Prostate gland (tissue), 1 donor: ENCODE measurements around the gene PTPRM.

Experiments used
- POLR2A ChIP-seq: fragments of 450-650 bp; IDR thresholded peaks from one replicate; pipeline ENCODE4 v1.6.1; 2016; ENCODE audit warnings: antibody characterized with exemption, mild to moderate bottlenecking
- POLR2AphosphoS5 ChIP-seq: sonication (generic); formaldehyde crosslinking; IDR thresholded peaks from one replicate; pipeline ENCODE4 v1.6.1; 2017; ENCODE audit warnings: antibody characterized with exemption

DNA sequence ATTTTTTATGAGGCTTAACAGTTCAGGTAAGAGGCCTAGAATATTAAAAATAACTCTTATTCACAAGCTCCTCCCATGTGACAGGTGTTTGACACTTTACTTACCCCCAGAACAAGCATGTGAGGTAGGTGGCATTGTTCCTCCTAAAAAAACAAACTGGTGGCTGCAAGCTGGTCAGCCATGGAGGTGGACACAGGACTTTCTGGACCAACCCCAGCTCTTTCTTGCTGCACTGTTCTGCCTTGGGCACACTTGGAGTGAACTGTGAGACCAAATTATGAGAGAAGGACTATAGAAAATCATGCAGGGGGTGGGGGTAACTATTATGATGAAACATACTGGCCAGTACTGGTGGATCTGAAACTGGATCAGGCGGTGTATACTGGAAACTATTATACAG is 56.6 kb downstream of the PTPRM start:
- no peak for TF ChIP-seq POLR2AphosphoS5
- TF ChIP-seq POLR2A: no peak
